Fibroblast of skin of right quadriceps (primary cell): ENCODE data around the gene SYNJ2.

Source experiments
- DNase-seq: peaks from one replicate; pipeline ENCODE4 v3.0.0-alpha.2; 2013

Gene SYNJ2

GRCh38 chr6:158064725-158065251 lies 83.1 kb downstream of the SYNJ2 start:
- no peak for DNase-seq

GRCh38 chr6:158066136-158066781 lies 84.6 kb downstream of the SYNJ2 start:
- DNase-seq = no peak

- DNase-seq = no peak
Observed at GRCh38 chr6:158067436-158068015, 85.9 kb downstream of the SYNJ2 start.

DNA sequence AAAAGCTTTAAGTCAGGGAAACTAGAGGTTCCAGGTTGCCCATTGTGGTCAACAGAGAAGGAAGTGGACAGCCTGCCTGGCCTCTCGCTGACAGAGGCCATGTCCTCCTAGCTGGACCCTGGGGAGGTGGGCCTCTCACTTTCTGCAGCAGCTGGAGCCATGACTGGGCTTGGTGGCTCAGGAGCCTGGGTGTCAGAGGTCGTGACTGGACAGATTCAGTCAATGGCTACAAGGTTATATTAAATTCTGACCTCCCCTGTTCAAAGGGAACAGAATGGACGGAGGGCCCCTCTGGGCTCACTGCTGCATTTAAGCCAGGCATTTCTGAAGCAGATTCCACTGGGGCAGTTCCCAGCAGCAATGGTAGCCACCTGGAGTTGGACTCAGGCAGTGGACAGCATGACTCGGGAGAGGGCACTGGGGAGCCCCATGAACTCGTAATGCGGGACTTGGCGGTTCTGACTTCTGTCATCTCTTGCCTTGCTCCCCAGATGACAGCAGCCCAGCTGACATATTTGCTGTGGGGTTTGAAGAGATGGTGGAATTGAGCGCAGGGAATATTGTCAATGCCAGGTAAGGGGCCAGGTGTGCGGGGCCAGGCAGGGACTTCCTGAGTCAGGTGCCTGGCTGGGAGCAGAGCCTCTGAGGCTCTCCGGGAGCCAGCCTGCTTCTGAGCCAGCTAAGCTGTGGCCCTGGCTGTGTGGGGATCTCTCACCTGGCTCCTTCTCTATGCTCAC lies 86.7 kb downstream of the SYNJ2 start:
- DNase-seq = no peak

DNA sequence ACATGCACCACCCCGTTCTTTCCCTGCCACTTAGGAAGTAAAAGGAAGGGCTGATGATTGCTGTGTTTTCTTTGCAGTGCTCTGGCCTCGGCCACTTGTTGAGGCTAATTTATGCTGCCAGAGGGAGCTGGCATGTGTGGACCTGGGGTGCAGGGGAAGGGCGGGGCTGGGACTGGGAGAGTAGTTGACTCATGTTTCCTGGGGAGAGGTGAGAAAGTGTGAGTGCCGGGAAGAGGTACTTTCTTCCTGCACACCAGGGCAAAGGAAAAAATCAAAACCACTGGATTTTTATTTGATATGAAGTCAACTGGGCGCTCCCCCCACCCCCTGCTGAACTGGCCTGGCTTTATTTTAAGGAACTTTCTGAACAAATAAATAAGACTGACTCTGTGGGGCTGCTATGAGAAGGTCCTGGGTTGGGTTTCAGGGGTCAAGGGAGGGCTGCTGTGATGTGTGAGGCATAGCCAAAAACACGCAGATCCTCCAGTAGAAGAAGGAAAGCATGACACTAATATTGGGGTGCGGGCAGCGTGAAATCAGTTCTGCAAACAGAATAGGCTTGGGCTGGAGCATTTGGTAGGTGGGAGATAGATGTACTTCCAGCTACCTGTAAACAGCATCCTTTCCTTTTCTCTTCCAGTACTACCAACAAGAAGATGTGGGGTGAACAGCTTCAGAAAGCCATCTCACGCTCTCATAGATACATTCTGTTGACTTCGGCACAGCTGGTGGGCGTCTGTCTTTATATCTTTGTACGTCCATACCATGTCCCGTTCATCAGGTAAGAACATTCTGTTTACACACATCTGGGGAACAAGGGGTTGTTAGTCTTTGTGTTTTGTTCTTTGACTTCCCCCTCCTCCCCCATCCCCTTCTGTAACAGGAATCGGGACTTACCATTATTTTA lies 87.5 kb downstream of the SYNJ2 start:
- DNase-seq = peak; percentile 44

- peak; percentile 42 for DNase-seq
Observed at GRCh38 chr6:158069800-158070195, 88.1 kb downstream of the SYNJ2 start.

DNA sequence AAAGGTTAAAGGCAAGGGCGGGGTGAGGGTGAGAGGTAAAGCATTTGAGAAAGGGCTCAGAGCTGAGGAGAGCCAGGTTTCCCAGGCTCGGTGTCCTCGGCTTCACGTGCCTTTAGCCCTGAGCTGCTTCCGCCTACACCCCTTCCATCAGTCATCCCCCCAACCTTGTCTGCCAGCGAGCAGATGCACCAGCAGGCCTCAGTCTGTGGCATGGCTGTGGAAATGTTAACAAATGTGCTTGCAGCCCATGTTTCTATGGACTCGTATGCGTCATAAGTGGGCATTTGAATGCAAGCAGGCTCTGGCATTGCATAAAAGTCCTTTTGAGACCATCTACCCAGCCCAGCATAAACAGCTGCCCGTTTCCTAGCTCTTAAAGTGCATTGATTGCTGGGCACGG lies 88.8 kb downstream of the SYNJ2 start:
- DNase-seq = no peak

- DNase-seq = no peak
Observed at GRCh38 chr6:158071121-158072082, 89.7 kb downstream of the SYNJ2 start.

- peak; percentile 67 for DNase-seq
Observed at GRCh38 chr6:158072083-158072721, 90.5 kb downstream of the SYNJ2 start.

DNA sequence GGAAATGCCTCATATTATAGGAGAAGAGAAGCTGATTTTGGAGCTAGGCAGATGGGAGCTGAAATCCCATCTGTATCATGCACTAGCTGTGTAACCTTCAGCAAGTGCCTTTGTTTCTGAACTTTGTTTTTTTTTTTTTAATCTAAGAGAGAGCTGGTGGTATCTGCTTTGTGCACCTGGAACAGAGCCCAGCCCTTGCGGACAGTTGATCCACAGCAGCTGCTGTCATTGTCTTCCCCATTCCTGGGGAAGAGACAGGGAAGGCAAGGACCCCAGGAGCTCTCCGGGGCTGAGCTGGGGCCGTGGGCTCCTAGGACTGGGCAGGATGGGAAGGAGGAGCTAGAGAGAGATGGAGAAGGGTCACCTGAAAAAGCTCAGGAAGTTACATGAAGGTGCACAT lies 92.1 kb downstream of the SYNJ2 start:
- DNase-seq = no peak

- no peak for DNase-seq
Observed at GRCh38 chr6:158076548-158076947, 94.9 kb downstream of the SYNJ2 start.

- no peak for DNase-seq
Observed at GRCh38 chr6:158077676-158078075, 96.0 kb downstream of the SYNJ2 start.

- DNase-seq = no peak
Observed at GRCh38 chr6:158078320-158078719, 96.7 kb downstream of the SYNJ2 start.

GRCh38 chr6:158080849-158081656 lies 99.4 kb downstream of the SYNJ2 start:
- DNase-seq = no peak

DNA sequence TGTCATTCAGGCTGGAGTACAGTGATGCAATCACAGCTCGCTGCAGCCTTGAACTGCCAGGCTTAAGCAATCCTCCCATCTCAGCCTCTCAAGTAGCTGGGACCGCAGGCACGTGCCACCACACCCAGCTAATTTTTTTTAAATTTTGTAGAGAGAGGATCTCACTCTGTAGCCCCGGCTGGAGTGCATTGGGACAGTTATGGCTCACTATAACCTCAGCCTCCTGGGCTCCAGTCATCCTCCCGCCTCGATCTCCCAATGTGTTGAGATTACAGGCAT lies 99.9 kb downstream of the SYNJ2 start:
- no peak for DNase-seq

GRCh38 chr6:158083455-158084325 lies 102.0 kb downstream of the SYNJ2 start:
- DNase-seq = no peak

DNA sequence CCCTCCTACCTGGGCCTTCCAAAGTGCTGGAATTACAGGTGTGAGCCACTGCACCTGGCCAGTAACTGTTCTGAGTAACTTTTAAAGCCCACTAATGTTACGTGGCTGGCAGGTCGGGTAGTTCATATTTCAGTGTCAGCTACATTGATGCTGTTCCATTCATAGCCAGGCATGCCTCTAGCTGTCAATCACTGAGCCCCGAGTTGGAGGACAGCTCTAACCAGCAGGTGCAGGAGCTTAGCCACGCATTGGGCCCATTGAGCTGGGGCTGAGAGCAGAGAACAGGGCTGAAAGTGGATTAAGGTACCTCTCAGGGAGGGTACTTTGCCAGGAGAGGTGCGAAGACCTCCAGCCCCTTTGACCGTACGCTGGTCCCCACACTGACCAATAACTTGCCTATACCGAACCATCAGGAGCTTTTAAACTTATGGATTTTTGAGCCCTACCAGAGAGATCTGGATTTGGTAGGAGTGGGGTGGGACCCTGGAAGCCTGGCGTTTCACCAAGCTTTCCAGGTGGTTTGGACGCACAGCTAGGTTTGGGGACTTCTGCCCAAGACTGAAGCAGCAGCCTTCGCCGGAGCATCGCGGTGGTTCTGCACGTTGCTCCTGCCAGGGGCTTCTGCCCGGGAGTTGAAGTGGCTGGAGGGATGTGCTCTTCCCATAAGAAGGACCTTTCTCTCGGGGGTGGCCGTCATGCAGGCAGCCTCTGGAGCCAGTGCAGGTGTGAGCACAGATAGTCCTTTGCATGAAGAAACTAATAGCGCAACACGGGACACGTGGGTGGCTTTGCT lies 103.8 kb downstream of the SYNJ2 start:
- no peak for DNase-seq

GRCh38 chr6:158086054-158086503 lies 104.4 kb downstream of the SYNJ2 start:
- DNase-seq = no peak
